DND-41 (cell line): Measurements from ENCODE around the gene ARL6IP5.

ENCODE experiments used
- EZH2 ChIP-seq: IDR thresholded peaks from 3 replicates; pipeline ENCODE4 v1.6.1; 2012; ENCODE audit warnings: borderline replicate concordance, low read depth, mild to moderate bottlenecking, moderate library complexity, low read length, inconsistent platforms; ENCODE audit not compliant: severe bottlenecking
- TF ChIP-seq, protein P1 (sequence below): IDR thresholded peaks from 2 replicates; pipeline ENCODE4 v1.5.1; 2012; ENCODE audit warnings: borderline replicate concordance, low read length, moderate library complexity, mild to moderate bottlenecking; ENCODE audit not compliant: poor library complexity, severe bottlenecking; ENCODE audit errors: extremely low read depth

DNA sequence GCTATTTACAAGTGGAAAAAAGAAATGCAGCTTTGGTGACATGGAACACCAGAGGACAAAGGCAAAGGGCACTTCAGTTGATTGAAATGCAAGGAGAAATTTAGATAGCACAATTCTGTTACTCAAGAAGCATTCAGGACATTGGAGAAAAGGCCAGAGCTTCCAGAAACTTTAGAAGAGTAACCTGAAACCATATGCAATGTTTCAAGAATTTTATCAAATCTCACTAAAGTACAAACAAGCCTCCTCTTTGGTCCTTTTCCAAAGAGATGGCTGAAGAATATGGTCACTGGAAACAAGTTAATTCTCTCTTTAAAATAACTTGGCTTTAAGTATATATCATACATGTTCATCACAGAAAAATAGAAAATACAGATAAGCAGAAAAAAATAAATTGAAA lies 52.3 kb downstream of the ARL6IP5 start:
- TF ChIP-seq, protein P1, sequence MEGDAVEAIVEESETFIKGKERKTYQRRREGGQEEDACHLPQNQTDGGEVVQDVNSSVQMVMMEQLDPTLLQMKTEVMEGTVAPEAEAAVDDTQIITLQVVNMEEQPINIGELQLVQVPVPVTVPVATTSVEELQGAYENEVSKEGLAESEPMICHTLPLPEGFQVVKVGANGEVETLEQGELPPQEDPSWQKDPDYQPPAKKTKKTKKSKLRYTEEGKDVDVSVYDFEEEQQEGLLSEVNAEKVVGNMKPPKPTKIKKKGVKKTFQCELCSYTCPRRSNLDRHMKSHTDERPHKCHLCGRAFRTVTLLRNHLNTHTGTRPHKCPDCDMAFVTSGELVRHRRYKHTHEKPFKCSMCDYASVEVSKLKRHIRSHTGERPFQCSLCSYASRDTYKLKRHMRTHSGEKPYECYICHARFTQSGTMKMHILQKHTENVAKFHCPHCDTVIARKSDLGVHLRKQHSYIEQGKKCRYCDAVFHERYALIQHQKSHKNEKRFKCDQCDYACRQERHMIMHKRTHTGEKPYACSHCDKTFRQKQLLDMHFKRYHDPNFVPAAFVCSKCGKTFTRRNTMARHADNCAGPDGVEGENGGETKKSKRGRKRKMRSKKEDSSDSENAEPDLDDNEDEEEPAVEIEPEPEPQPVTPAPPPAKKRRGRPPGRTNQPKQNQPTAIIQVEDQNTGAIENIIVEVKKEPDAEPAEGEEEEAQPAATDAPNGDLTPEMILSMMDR = no peak
- no peak for TF ChIP-seq EZH2
